Measurements from ENCODE around the gene DNPEP. TPM values are rescaled to one million over a fixed set of nuclear protein-coding genes. Genes with fewer than 3 reads are reported as not detected.

Gene DNPEP

Small RNA genes lying within 50 kb of the gene (small RNA-seq; reads per million reads assigned to genes)
- not detected for gene AC053503.3

All from skeletal muscle satellite cell (primary cell).